ENCODE results near the gene RPL13. TPM values are rescaled to one million over a fixed set of nuclear protein-coding genes. Genes with fewer than 3 reads are reported as not detected.

The RPL13 gene
- total and polyA plus RNA-seq, 2 of the 13 experiments (the other 11 are each of a cell fraction or from before 2014, with no cell fraction given) = 2,988 to 4,411 TPM

DNA sequence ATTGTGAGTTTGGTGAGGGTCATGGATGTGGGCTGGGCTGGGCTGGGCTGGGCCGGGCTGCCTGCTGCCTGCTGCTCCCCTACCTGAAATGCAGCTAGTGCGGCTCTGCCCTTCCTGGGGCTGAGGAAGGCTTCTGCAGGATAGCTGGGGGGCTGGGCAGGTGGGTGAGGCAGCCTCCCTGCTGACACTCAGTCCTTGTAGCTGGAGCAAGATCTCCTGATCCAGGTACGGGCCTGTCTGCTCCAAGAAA, 4.7 kb downstream of the RPL13 start (continued):
- TF ChIP-seq HNRNPH1 (optimal IDR thresholded peaks at IDR 0.05; ENCODE audit: low read depth, low read length) (peak; percentile 41), BHLHE40 (IDR thresholded peaks at IDR 0.05; ENCODE audit: low read length) (no peak), ZNF672 (CRISPR knock-in tag; IDR thresholded peaks at IDR 0.05) (peak; percentile 89; the same call in 1 of the 2 replicates), ZNF607 (CRISPR knock-in tag; IDR thresholded peaks at IDR 0.05; ENCODE audit: borderline replicate concordance) (0 out of 2 replicates have a peak, but pooled peaks have one; percentile 82), ZNF234 (CRISPR knock-in tag; conservative IDR thresholded peaks at IDR 0.05) (0 out of 2 replicates have a peak, but pooled peaks have one; percentile 9), TOE1 (CRISPR knock-in tag; IDR thresholded peaks at IDR 0.05) (0 out of 2 replicates have a peak, but pooled peaks have one; percentile 26), HOXA3 (CRISPR knock-in tag; IDR thresholded peaks at IDR 0.05) (no peak), ZNF766 (CRISPR knock-in tag; IDR thresholded peaks at IDR 0.05; ENCODE audit: borderline replicate concordance) (0 out of 2 replicates have a peak, but pooled peaks have one; percentile 44), KDM6A (CRISPR knock-in tag; IDR thresholded peaks at IDR 0.05; ENCODE audit: low read depth) (no peak), NFKB2 (CRISPR knock-in tag; IDR thresholded peaks at IDR 0.05; ENCODE audit: borderline replicate concordance) (no peak), AGO2 (optimal IDR thresholded peaks at IDR 0.05; ENCODE audit: low read depth, low read length) (peak; percentile 94), JUND (CRISPR knock-in tag; IDR thresholded peaks at IDR 0.05) (peak; percentile 11; the same call in 1 of the 2 replicates), RFXANK (CRISPR knock-in tag; IDR thresholded peaks at IDR 0.05) (no peak), ZNF761 (CRISPR knock-in tag; conservative IDR thresholded peaks at IDR 0.05) (peak; percentile 33; the same call in 1 of the 2 replicates), PCBP2 (optimal IDR thresholded peaks at IDR 0.05; ENCODE audit: low read depth, low read length, poor library complexity, severe bottlenecking) (peak; percentile 81), ZNF564 (CRISPR knock-in tag; IDR thresholded peaks at IDR 0.05) (0 out of 2 replicates have a peak, but pooled peaks have one; percentile 9), HNF4A (CRISPR knock-in tag; IDR thresholded peaks at IDR 0.05) (peak; percentile 15; the same call in 1 of the 2 replicates), ONECUT2 (CRISPR knock-in tag; IDR thresholded peaks at IDR 0.05) (no peak)
- TF ChIP-seq, protein P1, sequence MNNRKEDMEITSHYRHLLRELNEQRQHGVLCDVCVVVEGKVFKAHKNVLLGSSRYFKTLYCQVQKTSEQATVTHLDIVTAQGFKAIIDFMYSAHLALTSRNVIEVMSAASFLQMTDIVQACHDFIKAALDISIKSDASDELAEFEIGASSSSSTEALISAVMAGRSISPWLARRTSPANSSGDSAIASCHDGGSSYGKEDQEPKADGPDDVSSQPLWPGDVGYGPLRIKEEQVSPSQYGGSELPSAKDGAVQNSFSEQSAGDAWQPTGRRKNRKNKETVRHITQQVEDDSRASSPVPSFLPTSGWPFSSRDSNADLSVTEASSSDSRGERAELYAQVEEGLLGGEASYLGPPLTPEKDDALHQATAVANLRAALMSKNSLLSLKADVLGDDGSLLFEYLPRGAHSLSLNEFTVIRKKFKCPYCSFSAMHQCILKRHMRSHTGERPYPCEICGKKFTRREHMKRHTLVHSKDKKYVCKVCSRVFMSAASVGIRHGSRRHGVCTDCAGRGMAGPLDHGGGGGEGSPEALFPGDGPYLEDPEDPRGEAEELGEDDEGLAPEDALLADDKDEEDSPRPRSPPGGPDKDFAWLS (CRISPR knock-in tag; IDR thresholded peaks at IDR 0.05; ENCODE audit: borderline replicate concordance) = 0 out of 2 replicates have a peak, but pooled peaks have one; percentile 24
- TF ChIP-seq, protein P2, sequence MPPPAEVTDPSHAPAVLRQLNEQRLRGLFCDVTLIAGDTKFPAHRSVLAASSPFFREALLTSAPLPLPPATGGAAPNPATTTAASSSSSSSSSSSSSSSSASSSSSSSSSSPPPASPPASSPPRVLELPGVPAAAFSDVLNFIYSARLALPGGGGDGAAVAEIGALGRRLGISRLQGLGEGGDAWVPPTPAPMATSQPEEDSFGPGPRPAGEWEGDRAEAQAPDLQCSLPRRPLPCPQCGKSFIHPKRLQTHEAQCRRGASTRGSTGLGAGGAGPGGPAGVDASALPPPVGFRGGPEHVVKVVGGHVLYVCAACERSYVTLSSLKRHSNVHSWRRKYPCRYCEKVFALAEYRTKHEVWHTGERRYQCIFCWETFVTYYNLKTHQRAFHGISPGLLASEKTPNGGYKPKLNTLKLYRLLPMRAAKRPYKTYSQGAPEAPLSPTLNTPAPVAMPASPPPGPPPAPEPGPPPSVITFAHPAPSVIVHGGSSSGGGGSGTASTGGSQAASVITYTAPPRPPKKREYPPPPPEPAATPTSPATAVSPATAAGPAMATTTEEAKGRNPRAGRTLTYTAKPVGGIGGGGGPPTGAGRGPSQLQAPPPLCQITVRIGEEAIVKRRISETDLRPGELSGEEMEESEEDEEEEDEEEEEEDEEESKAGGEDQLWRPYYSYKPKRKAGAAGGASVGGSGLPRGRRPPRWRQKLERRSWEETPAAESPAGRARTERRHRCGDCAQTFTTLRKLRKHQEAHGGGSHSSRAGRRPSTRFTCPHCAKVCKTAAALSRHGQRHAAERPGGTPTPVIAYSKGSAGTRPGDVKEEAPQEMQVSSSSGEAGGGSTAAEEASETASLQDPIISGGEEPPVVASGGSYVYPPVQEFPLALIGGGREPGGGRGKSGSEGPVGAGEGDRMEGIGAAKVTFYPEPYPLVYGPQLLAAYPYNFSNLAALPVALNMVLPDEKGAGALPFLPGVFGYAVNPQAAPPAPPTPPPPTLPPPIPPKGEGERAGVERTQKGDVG (CRISPR knock-in tag; IDR thresholded peaks at IDR 0.05; ENCODE audit: borderline replicate concordance) = peak; percentile 93; the same call in 1 of the 2 replicates
- TF ChIP-seq, protein P3, sequence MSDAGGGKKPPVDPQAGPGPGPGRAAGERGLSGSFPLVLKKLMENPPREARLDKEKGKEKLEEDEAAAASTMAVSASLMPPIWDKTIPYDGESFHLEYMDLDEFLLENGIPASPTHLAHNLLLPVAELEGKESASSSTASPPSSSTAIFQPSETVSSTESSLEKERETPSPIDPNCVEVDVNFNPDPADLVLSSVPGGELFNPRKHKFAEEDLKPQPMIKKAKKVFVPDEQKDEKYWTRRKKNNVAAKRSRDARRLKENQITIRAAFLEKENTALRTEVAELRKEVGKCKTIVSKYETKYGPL (CRISPR knock-in tag; IDR thresholded peaks at IDR 0.05) = no peak
- TF ChIP-seq, protein P4, sequence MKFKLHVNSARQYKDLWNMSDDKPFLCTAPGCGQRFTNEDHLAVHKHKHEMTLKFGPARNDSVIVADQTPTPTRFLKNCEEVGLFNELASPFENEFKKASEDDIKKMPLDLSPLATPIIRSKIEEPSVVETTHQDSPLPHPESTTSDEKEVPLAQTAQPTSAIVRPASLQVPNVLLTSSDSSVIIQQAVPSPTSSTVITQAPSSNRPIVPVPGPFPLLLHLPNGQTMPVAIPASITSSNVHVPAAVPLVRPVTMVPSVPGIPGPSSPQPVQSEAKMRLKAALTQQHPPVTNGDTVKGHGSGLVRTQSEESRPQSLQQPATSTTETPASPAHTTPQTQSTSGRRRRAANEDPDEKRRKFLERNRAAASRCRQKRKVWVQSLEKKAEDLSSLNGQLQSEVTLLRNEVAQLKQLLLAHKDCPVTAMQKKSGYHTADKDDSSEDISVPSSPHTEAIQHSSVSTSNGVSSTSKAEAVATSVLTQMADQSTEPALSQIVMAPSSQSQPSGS (CRISPR knock-in tag; IDR thresholded peaks at IDR 0.05) = no peak
- TF ChIP-seq, protein P5, sequence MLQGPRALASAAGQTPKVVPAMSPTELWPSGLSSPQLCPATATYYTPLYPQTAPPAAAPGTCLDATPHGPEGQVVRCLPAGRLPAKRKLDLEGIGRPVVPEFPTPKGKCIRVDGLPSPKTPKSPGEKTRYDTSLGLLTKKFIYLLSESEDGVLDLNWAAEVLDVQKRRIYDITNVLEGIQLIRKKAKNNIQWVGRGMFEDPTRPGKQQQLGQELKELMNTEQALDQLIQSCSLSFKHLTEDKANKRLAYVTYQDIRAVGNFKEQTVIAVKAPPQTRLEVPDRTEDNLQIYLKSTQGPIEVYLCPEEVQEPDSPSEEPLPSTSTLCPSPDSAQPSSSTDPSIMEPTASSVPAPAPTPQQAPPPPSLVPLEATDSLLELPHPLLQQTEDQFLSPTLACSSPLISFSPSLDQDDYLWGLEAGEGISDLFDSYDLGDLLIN (CRISPR knock-in tag; IDR thresholded peaks at IDR 0.05; ENCODE audit: borderline replicate concordance) = 0 out of 2 replicates have a peak, but pooled peaks have one; percentile 59
